Fibroblast of skin of abdomen (primary cell): Measurements from ENCODE around the gene NABP2.

Source experiments
- DNase-seq: peaks from one replicate; pipeline ENCODE4 v3.0.0-alpha.2; 2013

NABP2 gene

DNA sequence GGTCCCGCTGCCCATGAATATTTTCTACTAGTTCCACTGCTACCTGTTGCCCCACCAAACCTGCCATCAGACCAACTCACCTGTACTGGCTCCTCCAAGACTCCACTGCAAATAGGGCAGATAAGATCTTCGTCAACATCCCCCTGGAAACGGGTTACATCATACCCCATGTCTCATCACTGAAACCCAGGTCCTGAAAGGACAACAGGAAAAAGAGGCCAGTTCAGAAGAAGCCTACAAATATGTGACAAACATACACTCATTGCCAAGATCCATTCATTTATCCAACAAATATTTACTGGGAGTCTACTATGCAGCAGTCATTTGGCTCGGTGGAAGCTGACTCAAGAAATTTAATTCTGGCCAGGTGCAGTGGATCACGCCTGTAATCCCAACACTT is 10.3 kb upstream of the NABP2 start:
- no peak for DNase-seq

DNA sequence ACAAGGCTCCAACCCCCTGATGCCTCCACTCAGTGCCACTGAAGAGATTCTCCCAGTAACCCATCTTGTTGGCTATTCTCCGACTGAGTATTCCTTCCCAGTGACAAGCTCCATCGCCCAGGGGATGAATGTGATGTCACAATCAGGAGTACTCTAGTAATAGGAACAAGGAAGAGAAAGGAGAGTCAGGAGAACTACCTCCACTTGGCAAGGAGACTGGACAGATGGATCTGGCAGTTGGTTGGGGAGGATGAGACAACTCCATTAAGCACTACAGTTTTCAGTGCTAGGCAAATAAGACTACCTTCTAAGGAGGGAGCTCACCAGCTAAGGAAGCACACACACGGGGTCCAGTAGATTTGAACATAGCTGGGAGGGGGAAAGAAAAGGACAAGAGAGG is 7.7 kb upstream of the NABP2 start:
- DNase-seq: no peak

- DNase-seq: no peak
These were observed 4.3 kb upstream of the NABP2 start for GRCh38 chr12:56219840-56220239.

DNA sequence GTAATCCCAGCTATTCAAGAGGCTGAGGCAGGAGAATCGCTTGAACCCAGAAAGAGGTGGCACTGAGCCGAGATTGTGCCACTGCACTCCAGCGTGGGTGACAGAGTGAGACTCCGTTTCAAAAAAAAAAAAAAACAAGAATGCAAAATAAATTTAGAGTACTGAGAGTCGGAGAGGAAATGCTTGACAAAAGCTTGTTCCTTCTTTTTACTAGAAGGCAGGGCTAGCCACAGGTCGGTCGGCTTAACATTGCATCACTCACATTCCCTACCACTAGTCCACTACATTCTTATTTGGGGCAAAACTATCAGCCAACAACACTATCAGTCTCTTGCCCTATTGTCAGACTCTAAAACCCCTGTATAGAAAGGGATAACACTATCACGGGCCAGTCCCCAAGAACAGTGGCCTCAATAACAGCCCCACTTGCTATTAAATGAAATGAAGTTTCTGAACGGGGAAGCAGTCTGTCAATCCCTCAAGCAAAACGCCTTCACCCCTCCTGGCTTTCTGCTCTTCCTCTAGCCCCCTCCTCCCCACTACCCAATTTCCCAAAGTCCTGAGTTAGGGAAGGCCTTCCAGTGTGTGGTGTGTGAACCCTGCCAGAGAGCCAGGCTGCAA is 3.4 kb upstream of the NABP2 start:
- peak; percentile 58 for DNase-seq

GRCh38 chr12:56221232-56221756 is 2.8 kb upstream of the NABP2 start:
- peak; percentile 88 for DNase-seq

DNA sequence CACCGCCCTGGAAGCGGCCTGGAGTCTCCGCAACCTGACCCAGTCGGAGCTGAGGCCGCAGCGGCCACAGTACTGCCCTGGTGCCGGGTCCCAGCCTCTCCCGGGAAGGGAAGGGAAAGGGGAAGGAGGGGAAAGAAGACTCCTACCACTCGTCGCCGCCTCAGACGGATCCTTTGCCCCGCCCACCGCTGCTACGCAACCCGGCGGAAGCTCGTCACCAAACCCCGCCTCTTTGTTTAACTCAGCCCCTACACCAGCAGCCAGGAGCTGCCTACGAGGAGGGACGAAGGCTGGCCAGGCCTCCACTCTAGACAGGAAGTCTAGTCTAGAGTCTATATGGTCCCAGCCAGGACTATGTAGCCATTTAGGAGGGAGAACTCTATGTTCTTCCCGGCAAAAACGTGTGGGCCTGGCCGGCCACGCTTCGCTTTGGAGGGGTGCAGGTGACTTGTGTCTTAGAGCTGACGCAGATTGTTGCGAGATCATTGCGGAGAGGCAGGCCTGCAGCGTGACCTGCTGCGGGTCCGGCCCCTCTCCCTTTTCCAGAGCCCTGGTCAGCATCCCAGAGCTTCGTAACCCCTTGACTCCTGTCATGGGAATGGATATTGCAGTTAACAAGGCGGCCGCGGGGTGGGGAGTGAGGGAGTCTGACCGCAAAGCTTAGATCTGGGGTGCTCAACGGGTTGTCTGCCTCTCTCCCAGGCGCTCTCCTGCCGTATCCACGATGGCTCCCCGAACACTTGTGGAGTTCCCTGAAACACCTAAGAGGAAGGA is 2.2 kb upstream of the NABP2 start, which contains the start of gene RNF41:
RNF41 (minus strand) TSS at position 166 of the 774 bp plus-strand sequence. CDS start 7,875 bp downstream, outside the sequence.
- peak; percentile 98 for DNase-seq

DNA sequence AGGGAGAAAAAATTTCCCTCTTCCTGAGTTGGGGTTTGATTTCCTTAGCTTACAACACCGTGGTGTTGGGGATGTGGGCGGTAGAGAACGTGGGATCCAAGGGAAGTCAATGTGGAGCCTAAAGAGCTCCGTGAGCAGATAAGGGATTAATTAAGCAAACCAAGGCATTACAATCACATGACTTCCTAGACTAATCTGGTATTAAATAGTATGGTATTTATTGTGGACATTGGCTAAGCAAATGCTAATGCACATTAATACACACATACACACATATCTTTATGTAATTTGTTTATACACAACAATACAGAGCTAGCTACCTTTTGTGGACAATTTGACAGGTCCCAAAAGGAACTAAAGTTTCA is 1.6 kb upstream of the NABP2 start:
- no peak for DNase-seq

DNA sequence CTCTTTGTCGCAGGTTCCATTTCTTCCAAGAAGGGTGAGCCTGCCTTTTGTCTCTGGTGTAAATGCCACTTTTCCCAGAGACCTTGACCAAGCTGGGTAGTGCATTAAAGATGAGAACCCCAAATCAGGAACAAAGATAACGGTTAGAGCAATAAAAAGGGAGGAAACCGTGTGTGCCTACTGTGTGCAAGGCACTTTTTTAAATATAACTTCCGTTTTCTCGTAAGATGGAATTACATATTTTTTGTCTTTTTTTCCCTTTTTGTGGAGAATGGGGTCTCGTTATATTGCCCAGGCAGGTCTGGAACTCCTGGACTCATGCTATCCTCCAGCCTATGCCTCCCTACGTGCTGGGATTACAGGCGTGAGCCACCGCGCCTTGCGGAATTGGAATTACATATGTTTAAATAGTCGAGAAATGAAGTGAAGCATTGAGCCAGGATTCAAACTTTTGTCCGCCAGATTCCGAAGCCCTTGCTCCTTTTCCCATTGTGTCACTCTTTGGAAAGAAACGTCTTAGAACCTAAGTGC is 506 bp upstream of the NABP2 start:
- no peak for DNase-seq

- no peak for DNase-seq
These were observed 812 bp downstream of the NABP2 start for GRCh38 chr12:56224954-56225353.

- no peak for DNase-seq
These were observed 4.9 kb downstream of the NABP2 start for GRCh38 chr12:56229082-56229481.

GRCh38 chr12:56229916-56230431 is 5.8 kb downstream of the NABP2 start, which contains the start of gene SLC39A5:
Gene SLC39A5, plus strand, starts transcription at chr12:56230051. Its CDS starts 1,224 bp downstream, at chr12:56231275.
- no peak for DNase-seq

- no peak for DNase-seq
These were observed 6.5 kb downstream of the NABP2 start for GRCh38 chr12:56230432-56231183.

DNA sequence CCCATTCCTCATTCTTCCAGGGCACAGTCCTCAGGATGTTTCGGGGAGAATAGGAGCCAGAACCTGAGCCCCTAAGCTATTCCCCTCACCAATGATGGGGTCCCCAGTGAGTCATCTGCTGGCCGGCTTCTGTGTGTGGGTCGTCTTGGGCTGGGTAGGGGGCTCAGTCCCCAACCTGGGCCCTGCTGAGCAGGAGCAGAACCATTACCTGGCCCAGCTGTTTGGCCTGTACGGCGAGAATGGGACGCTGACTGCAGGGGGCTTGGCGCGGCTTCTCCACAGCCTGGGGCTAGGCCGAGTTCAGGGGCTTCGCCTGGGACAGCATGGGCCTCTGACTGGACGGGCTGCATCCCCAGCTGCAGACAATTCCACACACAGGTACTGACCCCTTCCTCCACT is 7.0 kb downstream of the NABP2 start:
- no peak for DNase-seq

DNA sequence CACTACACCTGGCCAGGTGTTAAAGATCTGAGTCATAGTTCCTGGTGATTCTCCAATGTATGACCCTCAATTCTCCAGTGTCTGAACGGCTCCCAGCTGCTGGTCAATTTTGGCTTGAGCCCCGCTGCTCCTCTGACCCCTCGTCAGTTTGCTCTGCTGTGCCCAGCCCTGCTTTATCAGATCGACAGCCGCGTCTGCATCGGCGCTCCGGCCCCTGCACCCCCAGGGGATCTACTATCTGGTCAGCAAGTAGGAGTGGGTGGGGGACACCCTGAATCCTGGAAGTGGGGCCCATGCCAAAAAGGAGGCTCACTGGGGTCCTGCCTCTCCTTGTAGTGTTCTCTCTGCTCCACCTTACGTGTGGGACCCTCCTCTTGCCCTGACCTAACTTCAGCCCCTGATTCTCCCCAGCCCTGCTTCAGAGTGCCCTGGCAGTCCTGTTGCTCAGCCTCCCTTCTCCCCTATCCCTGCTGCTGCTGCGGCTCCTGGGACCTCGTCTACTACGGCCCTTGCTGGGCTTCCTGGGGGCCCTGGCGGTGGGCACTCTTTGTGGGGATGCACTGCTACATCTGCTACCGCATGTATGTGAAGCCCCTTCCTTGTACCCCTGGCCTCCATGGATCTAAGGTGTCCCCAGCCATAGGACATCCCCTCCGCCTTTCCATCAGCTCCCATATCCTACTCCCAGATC is 10.7 kb downstream of the NABP2 start:
- DNase-seq: no peak

- no peak for DNase-seq
These were observed 11.9 kb downstream of the NABP2 start for GRCh38 chr12:56236091-56236490.

- no peak for DNase-seq
These were observed 12.8 kb downstream of the NABP2 start for GRCh38 chr12:56236985-56237384.

- no peak for DNase-seq
These were observed 13.4 kb downstream of the NABP2 start for GRCh38 chr12:56237552-56237951.

DNA sequence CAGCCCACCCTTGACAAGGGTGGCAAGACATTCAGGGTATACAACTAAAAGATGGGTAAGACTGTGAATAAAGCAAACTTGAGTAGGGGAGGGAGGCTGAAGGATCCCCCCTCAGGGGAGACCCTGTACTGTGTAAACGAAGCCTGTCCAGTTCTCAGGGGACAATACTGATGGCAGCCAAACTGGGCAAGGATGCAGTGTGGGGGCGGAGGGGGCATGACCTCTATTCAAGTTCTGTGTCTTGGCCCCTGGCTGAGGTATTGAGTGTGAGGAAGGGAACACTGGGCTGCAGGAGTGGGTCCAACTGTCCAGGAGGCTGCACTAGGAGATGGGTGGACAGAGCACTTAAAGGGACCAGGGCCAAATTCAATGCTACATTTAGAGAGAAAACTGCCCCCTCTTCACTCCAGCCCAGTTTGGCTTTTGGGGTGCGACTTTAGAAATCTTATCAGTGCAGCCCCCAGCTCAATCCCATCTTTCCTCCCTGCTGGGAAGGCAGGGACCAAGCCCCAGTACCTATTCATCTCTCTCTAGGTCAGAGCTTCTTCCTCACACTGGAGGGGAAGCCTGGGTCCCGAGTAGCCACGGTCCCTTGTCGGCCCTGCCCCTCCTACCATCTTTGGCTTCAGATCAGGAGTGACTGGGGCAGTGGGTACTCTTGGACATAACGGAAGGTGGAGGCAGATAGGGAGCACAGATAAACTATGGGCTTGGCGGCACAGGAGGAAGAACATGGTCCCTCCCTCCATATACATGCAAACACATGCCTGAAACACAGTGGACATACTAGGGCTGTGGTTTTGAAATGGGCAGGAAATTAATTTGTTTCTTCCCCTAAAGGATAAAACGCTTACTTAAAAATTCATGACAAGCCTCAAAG is 17.5 kb downstream of the NABP2 start:
- no peak for DNase-seq

DNA sequence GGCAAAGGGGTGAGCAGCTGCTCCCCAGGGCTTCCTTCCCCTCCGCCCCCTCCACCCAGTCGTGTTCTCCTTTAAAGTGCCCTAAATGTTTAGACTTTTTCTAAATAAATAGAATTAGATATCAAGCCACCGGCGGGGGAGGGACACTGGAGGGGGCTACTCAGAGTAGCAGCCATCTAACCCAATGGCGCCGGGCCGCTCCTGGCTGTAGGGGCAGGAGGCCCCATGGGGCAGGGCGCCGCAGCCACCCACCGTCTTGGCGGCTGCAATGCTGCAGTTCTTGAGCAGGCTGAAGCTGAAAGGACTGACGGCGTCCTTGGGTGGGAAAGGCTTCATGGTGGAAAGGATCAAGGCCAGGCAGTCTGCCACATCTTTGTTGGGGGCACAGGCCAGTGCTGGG is 18.8 kb downstream of the NABP2 start:
- DNase-seq: no peak

DNA sequence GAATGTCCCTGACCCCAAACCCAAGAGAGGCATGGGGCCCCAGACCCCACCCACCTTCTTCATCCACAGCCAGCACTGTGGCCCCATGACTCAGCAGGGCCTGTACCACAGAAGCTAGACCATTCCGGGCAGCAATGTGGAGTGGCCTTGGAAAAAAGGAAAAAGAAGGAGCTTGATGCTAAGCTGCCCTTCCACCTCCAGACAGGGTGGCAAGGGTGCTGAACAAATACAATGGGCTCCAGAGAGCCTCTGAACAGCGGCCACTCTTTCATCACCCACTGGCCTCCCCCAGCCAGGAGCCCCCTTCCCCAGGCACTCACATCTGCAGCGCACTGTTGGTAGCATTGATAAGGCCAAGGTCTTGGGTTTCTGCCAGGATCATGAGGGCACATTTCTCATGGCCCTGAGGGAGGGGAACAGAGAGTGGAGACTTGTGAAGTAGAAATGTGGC is 19.6 kb downstream of the NABP2 start:
- no peak for DNase-seq

DNA sequence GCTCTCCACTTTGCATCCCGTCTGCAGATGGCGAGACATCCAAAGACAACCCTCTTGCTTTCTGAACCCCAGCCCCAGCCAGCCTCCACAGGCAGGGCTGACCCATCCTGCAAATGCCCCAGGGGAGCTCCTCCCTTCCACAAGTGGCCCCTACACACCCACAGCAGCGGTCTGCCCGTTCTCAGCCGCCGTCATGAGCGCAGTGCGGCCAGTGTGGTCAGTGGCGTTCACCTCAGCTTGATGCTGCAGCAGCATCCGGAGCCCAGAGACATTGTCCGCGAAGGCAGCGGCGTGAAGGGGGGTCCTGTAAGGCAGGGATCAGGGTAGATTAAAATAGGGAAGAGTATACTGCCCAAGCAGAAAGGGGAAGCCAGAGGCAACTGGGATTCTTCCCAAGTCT is 20.4 kb downstream of the NABP2 start:
- DNase-seq: no peak
